GM12872 (cell line): Measurements from ENCODE around the gene POLE.

Experiments
- TF ChIP-seq, protein P1 (sequence below): IDR thresholded peaks from 3 replicates; pipeline ENCODE4 v1.5.1; 2011; ENCODE audit warnings: low read depth, mild to moderate bottlenecking, low read length, moderate library complexity; ENCODE audit not compliant: insufficient read depth

The POLE gene

DNA sequence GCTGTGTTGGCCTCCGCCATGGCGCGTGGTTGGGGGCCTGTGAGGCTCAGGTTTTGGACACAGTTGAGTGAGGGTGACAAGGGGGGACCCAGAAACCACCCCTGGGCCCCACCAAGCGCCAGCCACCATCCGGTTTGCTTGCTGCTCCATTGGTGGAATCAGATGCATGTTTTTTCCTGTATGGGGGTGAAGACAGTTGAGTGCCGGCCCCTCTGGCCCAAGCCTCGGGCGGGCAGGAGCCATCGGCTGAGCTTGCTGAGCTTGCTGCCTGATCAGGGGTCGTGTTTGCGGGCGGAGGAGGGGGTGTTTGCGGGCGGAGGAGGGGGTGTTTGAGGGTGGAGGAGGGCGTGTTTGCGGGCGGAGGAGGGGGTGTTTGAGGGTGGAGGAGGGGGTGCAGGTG, 29.9 kb upstream of the POLE start:
- TF ChIP-seq, protein P1, sequence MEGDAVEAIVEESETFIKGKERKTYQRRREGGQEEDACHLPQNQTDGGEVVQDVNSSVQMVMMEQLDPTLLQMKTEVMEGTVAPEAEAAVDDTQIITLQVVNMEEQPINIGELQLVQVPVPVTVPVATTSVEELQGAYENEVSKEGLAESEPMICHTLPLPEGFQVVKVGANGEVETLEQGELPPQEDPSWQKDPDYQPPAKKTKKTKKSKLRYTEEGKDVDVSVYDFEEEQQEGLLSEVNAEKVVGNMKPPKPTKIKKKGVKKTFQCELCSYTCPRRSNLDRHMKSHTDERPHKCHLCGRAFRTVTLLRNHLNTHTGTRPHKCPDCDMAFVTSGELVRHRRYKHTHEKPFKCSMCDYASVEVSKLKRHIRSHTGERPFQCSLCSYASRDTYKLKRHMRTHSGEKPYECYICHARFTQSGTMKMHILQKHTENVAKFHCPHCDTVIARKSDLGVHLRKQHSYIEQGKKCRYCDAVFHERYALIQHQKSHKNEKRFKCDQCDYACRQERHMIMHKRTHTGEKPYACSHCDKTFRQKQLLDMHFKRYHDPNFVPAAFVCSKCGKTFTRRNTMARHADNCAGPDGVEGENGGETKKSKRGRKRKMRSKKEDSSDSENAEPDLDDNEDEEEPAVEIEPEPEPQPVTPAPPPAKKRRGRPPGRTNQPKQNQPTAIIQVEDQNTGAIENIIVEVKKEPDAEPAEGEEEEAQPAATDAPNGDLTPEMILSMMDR, result no peak

DNA sequence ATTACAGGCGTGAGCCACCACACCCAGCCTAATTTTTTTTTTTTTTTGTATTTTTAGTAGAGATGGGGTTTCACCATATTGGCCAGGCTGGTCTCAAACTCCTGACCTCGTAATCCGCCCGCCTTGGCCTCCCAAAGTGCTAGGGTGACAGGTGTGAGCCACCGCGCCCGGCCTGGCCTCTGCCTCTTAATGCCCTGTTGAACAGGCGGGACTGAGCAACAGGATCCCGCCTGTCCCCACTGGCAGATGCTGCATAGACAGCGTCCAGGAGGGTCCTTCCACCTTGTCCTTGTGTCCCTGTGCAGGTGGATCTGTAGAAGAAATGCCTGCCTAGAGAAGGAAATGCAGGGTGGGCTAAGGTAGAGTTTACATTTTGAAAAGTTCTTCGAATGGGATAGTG, 29.2 kb upstream of the POLE start:
- TF ChIP-seq, protein P1, result no peak

DNA sequence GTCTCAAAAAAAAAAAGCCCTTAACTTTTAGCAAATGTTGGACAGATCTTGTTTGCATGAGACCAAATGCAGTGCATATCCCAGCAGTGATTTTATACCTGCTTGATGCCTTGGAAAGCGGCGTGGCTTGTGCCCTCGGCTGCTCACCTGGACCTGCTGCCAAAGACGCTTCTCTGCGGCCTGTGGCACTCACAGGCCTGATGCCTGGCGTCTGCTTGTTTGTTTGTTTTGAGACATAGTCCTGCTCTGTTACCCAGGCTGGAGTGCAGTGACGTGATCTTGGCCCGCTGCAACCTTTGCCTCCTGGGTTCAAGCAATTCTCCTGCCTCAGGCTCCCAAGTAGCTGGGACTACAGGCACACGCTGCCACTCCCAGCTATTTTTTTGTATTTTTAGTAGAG, 28.7 kb upstream of the POLE start:
- TF ChIP-seq, protein P1, result no peak

DNA sequence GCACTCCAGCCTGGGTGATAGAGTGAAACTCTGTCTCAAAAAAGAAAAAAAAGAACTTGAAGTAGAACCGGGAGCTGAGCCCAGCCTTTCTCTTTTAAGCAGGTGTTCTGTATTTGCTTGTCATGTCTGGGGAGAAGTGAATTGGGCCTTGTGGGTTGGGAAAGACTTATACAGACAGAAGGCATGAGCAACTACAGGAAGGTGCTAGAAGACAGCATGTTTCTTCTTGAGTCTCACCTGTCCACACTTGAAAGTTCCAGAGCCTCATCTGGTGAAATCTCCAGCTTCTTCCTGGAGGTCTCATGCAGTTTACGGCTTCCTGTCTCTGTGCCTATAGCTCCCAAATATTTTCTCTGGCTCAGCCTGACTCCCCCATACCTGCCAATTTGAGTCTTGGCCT, 26.0 kb upstream of the POLE start:
- TF ChIP-seq, protein P1, result no peak

DNA sequence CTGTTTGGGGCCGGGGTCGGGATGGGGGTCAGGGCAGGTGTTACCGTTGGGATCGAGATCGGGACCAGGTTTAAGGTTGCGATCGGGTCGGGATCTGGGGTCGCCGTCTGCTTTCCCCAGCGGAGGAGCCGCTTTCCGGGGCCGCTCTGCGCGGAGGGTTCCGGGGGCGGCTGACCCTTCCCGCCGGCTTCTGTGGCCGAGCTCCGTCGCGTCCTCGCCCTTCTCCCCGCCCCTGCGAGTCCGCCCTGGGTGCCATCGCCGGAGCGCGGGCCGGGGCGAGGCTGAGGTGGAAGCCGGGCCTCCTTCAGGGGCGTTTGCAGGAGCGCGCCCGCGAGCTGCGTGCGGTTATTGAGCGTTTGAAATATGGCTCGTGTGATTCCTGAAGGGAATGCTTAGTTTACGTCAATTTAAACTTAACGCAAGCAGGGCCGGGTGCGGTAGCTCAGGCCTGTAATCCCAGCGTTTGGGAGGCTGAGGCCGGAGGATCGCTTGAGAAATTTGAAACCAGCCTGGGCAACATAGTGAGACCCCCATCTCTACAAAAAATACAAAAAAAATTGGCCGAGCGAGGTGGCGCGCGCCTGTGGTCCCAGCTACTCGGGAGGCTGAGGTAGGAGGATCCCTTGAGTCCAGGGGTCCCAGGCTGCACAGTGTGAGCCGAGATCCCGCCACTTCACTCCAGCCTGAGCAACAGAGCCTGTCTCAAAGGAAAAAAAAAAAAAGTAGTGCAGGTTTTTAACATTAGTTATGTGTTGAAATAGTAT, 24.1 kb upstream of the POLE start:
- TF ChIP-seq, protein P1, result no peak

DNA sequence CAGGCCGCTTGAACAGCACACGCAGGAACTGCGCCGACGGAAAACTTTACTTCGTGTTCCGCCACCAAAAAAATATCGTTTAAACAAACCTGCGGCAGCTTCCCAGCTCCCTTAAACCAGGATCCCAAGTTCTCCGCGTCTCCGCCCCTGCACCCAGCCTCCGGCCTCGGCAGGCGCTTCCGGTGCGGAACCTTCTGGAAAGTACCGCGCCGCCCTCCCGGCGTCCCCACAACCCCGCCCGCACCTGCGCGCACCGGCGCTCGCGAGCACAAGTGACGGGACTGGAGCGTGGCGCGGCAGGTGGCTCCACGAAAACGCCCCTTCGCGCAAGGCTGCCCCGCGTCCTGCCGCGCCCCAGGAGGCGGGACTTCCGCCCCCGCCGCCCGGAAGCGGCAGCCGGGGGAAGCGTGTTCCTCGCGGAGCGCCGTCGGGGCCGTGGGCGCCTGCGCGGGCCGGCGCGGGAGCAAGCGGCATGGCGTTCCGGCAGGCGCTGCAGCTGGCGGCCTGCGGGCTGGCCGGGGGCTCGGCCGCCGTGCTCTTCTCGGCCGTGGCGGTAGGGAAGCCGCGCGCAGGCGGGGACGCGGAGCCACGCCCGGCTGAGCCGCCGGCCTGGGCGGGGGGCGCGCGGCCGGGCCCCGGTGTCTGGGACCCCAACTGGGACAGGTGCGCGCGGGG, 23.4 kb upstream of the POLE start, which contains the start of gene PGAM5:
Gene PGAM5, plus strand, starts transcription at position 438 of the 675 bp plus-strand sequence. Its CDS starts 35 bp downstream, at position 473.
- TF ChIP-seq, protein P1, result no peak

DNA sequence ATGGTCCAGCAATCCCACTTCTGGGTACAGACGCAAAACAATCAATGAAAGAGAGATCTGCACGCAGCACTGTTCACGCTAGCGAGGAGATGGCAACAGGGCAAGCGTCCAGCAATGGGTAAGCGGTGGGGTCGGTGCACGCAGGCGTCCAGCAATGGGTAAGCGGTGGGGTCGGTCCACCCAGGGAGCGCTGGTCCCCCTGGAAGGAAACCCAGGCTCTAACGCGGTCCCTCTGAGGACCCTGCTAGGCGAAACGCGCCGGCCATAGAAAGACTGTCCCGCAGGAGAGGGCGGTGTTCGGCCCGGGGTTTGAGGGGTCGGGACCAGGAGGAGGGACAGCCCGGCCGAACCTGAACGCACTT, 22.9 kb upstream of the POLE start:
- TF ChIP-seq, protein P1, result no peak
